ENCODE measurements around the gene SLC12A7. TPM values are rescaled to one million over a fixed set of nuclear protein-coding genes. Genes with fewer than 3 reads are reported as not detected.

Gene SLC12A7
- total and polyA plus RNA-seq, 9 of the 15 experiments (the other 6 are each of a cell fraction or from before 2014, with no cell fraction given): 0.01 to 3.1 (median 0.56) TPM

DNA sequence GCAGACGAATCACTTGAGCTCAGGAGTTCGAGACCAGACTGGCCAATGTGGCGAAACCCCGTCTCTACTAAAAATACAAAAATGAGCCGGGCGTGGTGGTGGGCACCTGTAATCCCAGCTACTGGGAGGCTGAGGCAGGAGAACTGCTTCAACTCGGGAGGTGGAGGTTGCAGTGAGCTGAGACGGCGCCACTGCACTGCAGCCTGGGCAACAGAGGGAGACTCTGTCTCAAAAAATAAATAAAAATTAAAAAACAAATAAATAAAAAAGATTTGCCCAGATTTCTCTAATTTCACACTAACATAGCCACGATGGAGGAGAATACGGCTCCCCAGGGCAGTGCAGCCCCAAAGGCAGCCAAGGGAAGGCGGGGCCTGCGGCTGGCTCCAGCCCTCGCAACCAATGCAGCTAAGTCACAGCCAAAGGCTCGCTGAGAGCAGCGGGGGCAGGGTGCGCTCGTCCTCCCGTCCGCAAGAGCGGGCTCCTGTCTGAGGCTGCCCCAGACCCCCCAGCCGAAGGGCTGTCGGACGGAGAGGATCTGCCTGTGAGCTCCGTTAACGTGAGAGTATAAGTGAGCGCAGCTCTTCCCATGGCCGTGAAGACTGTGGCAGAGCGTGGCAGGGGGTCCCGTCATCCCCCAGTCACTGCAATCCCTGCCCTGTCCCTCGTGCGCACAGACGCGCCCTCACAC, 43.5 kb downstream of the SLC12A7 start:
- peak overlapping the region in 1 of 2 experiments; percentile 54; a peak in 1 of 4 replicates for H3K9ac ChIP-seq (ENCODE audit: insufficient read depth in 1 of 2, low read depth in 2 of 2, low read length in 2 of 2)
- peak overlapping the region; percentile 79 for H3K4me2 ChIP-seq (ENCODE audit: insufficient read depth, low read length)
- ChIA-PET CTCF (ENCODE audit: low intra/inter-chr PET ratio) (no interaction called here), POLR2A (interaction anchor here (0.5 to 1.2 kb wide), 4 partner anchors 26 to 133 kb away, joined by 3 to 6 read pairs (median 4); partner anchors contain the start of gene SLC6A19)
- H3K4me3 ChIP-seq: no peak overlapping the region
- WGBS (ENCODE audit: insufficient coverage, low coverage, missing lambda C conversion rate): 25% methylated on average over 33 of the region's 34 CpGs
- DNase-seq (ENCODE audit: extremely low read depth in 1 of 4, low spot score in 3 of 4) (peak in 1 of 4 experiments; percentile 45), ATAC-seq (peak; percentile 50), FAIRE-seq (no peak)
- peaks cover 0 to 38% of the 10 kb centered on the region in 2 experiments; a peak in 3 of 5 replicates for H3K27me3 ChIP-seq (ENCODE audit: control insufficient read depth in 2 of 2, insufficient read depth in 2 of 2, low read length in 2 of 2)
- peaks cover 14 to 48% of the 10 kb centered on the region in 2 experiments; a peak in 4 of 5 replicates for H3K4me1 ChIP-seq (replicated peaks in 1 of 2; ENCODE audit: control insufficient read depth in 2 of 2, insufficient read depth in 2 of 2, low read length in 2 of 2)
- peaks cover 18% of the 10 kb centered on the region for H4K20me1 ChIP-seq (replicated peaks; ENCODE audit: control insufficient read depth, insufficient read depth, low read length)
- intact Hi-C loops (cut with micrococcal nuclease): loop anchor here (5.0 kb wide), 1 partner anchor 49 kb away; no protein-coding TSS in a partner anchor
- no peaks in the 10 kb centered on the region for H3K36me3 ChIP-seq (ENCODE audit: control insufficient read depth, insufficient read depth, low read length)
- no TSS peak for BruUV-seq (replicated peaks)
- TF ChIP-seq ZNF445 (CRISPR knock-in tag; IDR thresholded peaks at IDR 0.05; ENCODE audit: low read depth) (no peak), ZNF512 (tag; IDR thresholded peaks at IDR 0.05) (peak; percentile 66)
- no peaks in the 10 kb centered on the region for H3K9me3 ChIP-seq (replicated peaks; ENCODE audit: control insufficient read depth, insufficient read depth, low read depth, low read length)
- no peak overlapping the region for H3K27ac ChIP-seq (ENCODE audit: extremely low read depth, low read depth, low read length)
- no peaks in the 10 kb centered on the region for H3K9me1 ChIP-seq (ENCODE audit: control insufficient read depth, insufficient read depth, low read length)
- H2AFZ ChIP-seq (ENCODE audit: low read depth, low read length): no peak overlapping the region
- in situ Hi-C loops (cut with MboI): no loop called here
- no peaks in the 10 kb centered on the region for H3K79me2 ChIP-seq (ENCODE audit: control insufficient read depth, insufficient read depth, low read length)

Data from K562 (cell line).